ENCODE measurements around the gene ZDHHC1. TPM values are rescaled to one million over a fixed set of nuclear protein-coding genes. Genes with fewer than 3 reads are reported as not detected.

Gene ZDHHC1
- total RNA-seq, 1 donor from 2014 or later = 9.5 TPM

DNA sequence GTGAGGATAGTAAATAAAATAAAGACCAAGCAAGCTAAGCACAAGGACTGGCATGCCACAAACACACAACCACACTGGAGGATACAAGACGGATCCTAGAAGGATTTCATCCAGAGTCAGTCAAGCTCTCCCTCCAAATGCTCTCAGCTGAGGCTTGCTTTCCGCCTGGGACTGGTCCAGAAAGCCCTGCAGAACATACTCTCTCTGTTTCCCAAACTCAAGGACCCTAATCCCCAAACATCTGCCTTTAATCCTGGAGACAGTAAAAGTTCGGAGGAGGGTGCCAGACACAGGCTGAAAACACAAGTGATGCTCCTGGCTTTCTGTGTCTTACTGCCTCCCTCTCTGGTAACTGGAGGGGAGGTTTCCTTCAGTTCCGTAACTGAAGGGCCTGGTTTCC is 9.3 kb upstream of the ZDHHC1 start:
- no peak for DNase-seq (ENCODE audit: low read depth)
- TF ChIP-seq, protein P1, sequence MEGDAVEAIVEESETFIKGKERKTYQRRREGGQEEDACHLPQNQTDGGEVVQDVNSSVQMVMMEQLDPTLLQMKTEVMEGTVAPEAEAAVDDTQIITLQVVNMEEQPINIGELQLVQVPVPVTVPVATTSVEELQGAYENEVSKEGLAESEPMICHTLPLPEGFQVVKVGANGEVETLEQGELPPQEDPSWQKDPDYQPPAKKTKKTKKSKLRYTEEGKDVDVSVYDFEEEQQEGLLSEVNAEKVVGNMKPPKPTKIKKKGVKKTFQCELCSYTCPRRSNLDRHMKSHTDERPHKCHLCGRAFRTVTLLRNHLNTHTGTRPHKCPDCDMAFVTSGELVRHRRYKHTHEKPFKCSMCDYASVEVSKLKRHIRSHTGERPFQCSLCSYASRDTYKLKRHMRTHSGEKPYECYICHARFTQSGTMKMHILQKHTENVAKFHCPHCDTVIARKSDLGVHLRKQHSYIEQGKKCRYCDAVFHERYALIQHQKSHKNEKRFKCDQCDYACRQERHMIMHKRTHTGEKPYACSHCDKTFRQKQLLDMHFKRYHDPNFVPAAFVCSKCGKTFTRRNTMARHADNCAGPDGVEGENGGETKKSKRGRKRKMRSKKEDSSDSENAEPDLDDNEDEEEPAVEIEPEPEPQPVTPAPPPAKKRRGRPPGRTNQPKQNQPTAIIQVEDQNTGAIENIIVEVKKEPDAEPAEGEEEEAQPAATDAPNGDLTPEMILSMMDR (IDR thresholded peaks at IDR 0.05; ENCODE audit: insufficient read depth, low read length, poor library complexity, severe bottlenecking) = no peak
- Histone ChIP-seq H3K4me3 (ENCODE audit: low read depth, low read length) (no peak overlapping the region), H3K27me3 (ENCODE audit: control insufficient read depth, insufficient read depth, low read length) (peaks cover 48% of the 10 kb centered on the region), H3K36me3 (ENCODE audit: control insufficient read depth, insufficient read depth, low read length) (no peaks in the 10 kb centered on the region)

DNA sequence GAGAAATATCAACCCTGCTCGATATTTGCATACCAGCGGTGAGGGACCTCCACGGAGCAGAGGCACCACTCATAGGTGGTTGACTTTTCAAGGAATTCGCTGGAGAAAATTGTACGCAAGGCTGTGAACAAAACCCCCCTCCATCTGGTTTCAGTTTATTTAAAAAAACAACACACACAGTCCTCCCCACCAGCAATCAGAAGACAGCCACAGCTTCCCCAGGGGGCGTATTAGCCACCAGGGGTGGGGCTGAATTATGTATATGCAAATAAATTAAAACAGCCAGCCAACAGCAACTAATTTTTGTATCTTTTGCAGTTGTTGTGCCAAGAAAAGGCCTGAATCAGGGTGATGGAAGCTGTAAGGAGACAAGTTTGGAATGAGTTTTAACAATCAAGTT is 8.8 kb upstream of the ZDHHC1 start:
- H3K27me3 ChIP-seq (ENCODE audit: control insufficient read depth, insufficient read depth, low read length) = peaks cover 43% of the 10 kb centered on the region
- no peak for DNase-seq (ENCODE audit: low read depth)
- TF ChIP-seq, protein P1 (IDR thresholded peaks at IDR 0.05; ENCODE audit: insufficient read depth, low read length, poor library complexity, severe bottlenecking) = no peak
- no peaks in the 10 kb centered on the region for H3K36me3 ChIP-seq (ENCODE audit: control insufficient read depth, insufficient read depth, low read length)
- no peak overlapping the region for H3K4me3 ChIP-seq (ENCODE audit: low read depth, low read length)

DNA sequence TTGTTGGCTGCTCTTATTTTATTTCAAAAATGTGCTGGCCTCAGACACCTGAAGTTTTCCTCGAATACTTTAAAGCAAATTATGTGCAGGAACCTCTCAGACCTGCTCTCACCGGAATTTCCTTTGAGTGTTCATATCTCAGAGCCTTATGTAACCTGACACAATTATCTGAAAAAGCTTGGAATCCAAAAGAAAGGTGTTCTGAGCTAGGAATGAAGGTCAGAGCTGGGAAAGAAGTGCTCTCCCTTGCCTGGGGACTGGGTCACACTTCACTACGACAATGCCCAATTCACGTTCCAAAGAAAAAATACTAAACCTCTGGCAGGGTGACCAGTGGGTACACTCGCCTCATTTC is 8.0 kb upstream of the ZDHHC1 start:
- Histone ChIP-seq H3K27me3 (ENCODE audit: control insufficient read depth, insufficient read depth, low read length) (peaks cover 34% of the 10 kb centered on the region), H3K36me3 (ENCODE audit: control insufficient read depth, insufficient read depth, low read length) (no peaks in the 10 kb centered on the region), H3K4me3 (ENCODE audit: low read depth, low read length) (no peak overlapping the region)
- DNase-seq (ENCODE audit: low read depth) = no peak
- TF ChIP-seq, protein P1 (IDR thresholded peaks at IDR 0.05; ENCODE audit: insufficient read depth, low read length, poor library complexity, severe bottlenecking) = no peak

DNA sequence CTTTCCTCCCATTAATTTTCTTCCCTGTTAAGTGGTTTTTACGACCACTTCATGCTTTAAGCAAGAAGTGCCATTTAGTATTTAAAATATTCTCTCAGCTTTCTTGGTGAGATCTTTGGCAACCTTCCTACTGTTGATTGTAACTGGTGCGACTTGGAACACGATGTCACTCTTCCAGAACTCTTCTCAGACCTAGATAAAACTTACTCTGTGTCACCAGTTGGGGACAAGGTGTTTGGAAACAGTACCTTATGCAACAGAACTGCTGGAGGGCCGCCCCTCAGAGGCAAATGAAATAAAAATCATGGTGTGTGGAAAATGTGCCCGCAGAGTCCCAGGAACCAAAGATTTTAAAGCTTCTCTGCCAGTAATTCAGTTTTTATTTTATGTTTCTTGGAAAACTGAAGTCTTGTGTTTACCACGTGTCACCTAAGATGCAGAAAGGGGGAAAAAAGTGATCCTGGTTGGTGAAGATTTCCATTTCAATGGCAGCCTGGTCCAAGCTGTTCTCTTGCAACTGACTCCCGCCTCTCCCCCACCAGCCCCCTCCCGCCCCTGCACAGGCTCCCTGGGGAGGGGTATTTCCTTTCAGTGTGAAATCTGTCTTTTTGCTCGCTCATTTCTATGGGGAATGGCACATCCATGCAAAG is 7.5 kb upstream of the ZDHHC1 start:
- Histone ChIP-seq H3K4me3 (ENCODE audit: low read depth, low read length) (no peak overlapping the region), H3K27me3 (ENCODE audit: control insufficient read depth, insufficient read depth, low read length) (peaks cover 29% of the 10 kb centered on the region), H3K36me3 (ENCODE audit: control insufficient read depth, insufficient read depth, low read length) (no peaks in the 10 kb centered on the region)
- no peak for DNase-seq (ENCODE audit: low read depth)
- TF ChIP-seq, protein P1 (IDR thresholded peaks at IDR 0.05; ENCODE audit: insufficient read depth, low read length, poor library complexity, severe bottlenecking) = no peak

DNA sequence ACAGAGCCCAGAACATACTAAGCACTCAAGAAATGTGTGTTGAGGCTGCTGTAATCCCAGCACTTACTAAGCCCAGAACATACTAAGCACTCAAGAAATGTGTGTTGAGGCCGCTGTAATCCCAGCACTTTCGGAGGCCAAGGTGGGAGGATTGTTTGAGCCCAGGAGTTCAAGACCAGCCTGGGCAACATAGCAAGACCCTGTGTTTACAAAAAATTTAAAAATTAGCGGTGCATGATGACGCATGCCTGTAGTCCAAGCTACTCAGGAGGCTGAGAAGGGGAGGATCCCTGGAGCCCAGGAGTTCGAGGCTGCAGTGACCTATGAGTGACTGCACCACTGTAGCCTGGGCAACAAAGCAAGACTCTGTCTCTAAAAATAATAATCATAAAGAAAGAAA is 6.7 kb upstream of the ZDHHC1 start:
- TF ChIP-seq, protein P1 (IDR thresholded peaks at IDR 0.05; ENCODE audit: insufficient read depth, low read length, poor library complexity, severe bottlenecking) = no peak
- no peaks in the 10 kb centered on the region for H3K36me3 ChIP-seq (ENCODE audit: control insufficient read depth, insufficient read depth, low read length)
- H3K4me3 ChIP-seq (ENCODE audit: low read depth, low read length) = no peak overlapping the region
- no peak for DNase-seq (ENCODE audit: low read depth)
- peaks cover 25% of the 10 kb centered on the region for H3K27me3 ChIP-seq (ENCODE audit: control insufficient read depth, insufficient read depth, low read length)

DNA sequence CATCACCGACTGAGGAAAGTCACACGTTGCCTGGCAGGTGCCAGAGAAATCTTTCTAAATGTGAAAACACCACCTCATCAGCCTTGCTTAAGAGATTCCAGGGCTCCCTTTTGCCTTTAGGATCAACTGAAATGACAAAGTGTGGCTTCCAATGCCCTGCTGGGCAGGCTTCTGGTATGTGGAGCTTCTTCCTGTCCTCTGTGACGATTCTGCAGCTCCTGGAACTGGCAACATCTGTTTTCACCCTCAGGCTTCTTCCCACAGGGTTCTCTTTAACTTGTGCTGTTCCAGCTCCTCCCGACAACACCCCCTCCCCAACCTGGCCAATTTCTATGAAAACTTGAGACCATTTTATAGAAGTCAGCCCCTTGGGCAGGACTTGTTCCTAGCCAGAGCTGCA is 4.8 kb upstream of the ZDHHC1 start:
- TF ChIP-seq, protein P1 (IDR thresholded peaks at IDR 0.05; ENCODE audit: insufficient read depth, low read length, poor library complexity, severe bottlenecking) = no peak
- H3K27me3 ChIP-seq (ENCODE audit: control insufficient read depth, insufficient read depth, low read length) = peaks cover 14% of the 10 kb centered on the region
- no peak for DNase-seq (ENCODE audit: low read depth)

More for the DNA sequence above, 4.8 kb upstream of the ZDHHC1 start:
- no peaks in the 10 kb centered on the region for H3K36me3 ChIP-seq (ENCODE audit: control insufficient read depth, insufficient read depth, low read length)
- H3K4me3 ChIP-seq (ENCODE audit: low read depth, low read length) = no peak overlapping the region
